Adipocyte (in vitro differentiated cells): ENCODE results near the gene TK2.

Experiments
- DNase-seq: peaks from one replicate; pipeline ENCODE4 v3.0.0-alpha.2; 2015; ENCODE audit warnings: low read depth
- H3K27me3 ChIP-seq: replicated peaks from 2 replicates; pipeline ENCODE4 v1.7.0; 2013; ENCODE audit warnings: mild to moderate bottlenecking, low read length, moderate library complexity; ENCODE audit not compliant: control insufficient read depth, insufficient read depth
- H3K36me3 ChIP-seq: 2 replicates; pipeline ENCODE4 v1.7.0; 2013; ENCODE audit warnings: low read length, mild to moderate bottlenecking, moderate library complexity; ENCODE audit not compliant: control insufficient read depth, insufficient read depth, severe bottlenecking
- H3K4me1 ChIP-seq: 2 replicates; pipeline ENCODE4 v1.7.0; 2013; ENCODE audit warnings: mild to moderate bottlenecking, low read length, moderate library complexity; ENCODE audit not compliant: control insufficient read depth, insufficient read depth
- H3K4me3 ChIP-seq: 2 replicates; pipeline ENCODE4 v1.7.0; 2013; ENCODE audit warnings: mild to moderate bottlenecking, low read length, moderate library complexity
- H3K9ac ChIP-seq: 2 replicates; pipeline ENCODE4 v1.7.0; 2013; ENCODE audit warnings: mild to moderate bottlenecking, low read length, moderate library complexity
- H3K9me3 ChIP-seq: 2 replicates; pipeline ENCODE4 v1.7.0; 2013; ENCODE audit warnings: mild to moderate bottlenecking, low read length, moderate library complexity; ENCODE audit not compliant: control insufficient read depth

Gene TK2

DNA sequence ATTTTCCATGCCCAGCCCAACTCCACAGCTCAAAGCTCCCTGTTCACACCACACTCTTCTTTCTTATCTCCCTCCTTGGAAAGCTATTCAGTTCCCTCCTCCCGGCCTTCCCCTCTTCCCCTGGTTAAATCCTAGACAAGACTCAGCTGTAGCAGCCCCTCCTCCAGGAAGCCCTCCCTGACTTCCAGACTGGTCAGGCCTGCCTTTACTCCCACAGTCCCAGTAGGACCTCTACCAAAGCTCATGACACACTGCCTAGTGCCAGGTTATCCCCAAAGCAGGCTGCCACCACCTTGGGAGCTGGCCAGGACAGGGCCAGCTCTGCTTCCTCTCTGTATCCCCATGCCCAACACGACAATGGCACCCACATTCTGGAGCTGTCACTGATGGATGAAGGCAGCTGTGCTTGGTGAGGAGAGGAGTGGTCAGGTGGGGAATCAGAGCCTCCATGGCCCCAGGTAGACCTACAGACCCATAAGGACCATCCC is 72.8 kb downstream of the TK2 start:
- DNase-seq, result no peak
- Histone ChIP-seq H3K9ac (no peak overlapping the region), H3K4me1 (peaks cover 5% of the 10 kb centered on the region), H3K9me3 (no peaks in the 10 kb centered on the region), H3K4me3 (no peak overlapping the region), H3K27me3 (peaks cover 10% of the 10 kb centered on the region), H3K36me3 (no peaks in the 10 kb centered on the region)

DNA sequence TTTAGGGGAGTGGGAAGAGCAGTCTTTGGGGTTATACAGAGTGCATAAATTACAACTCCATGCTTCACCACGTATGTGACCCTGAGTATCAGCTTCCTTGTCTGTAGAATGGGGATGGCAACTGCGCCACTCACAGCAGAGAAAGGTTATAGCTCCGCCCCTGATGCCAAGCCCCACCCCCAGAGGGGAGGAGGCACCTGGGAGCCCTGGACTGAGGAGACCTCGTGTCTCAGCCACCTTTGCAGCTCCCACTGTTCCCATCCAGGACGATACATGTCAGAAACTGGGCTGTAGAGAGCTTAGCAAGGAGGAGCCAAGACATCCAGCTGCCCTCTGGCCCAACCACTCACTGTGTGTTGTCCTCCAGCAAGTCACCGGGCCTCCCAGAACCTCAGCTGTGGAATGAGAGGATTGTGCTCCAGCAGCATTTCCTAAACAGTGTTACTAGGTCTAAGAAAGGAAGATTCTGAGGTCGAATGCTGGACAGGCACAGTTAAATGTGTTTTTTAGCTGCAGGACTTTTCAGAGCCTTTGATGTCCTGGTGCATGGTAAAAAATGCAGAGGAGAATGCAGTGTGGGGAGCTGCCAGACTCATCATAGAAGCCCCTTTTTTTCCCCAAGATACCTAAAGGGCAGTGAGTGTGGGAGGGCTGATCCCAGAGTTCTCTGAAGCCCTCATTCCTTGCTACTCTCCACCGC is 73.4 kb downstream of the TK2 start:
- peaks cover 10% of the 10 kb centered on the region for H3K27me3 ChIP-seq
- DNase-seq, result no peak
- H3K4me1 ChIP-seq, result peaks cover 5% of the 10 kb centered on the region
- H3K36me3 ChIP-seq, result no peaks in the 10 kb centered on the region
- H3K4me3 ChIP-seq, result no peak overlapping the region
- H3K9ac ChIP-seq, result no peak overlapping the region
- H3K9me3 ChIP-seq, result no peaks in the 10 kb centered on the region

DNA sequence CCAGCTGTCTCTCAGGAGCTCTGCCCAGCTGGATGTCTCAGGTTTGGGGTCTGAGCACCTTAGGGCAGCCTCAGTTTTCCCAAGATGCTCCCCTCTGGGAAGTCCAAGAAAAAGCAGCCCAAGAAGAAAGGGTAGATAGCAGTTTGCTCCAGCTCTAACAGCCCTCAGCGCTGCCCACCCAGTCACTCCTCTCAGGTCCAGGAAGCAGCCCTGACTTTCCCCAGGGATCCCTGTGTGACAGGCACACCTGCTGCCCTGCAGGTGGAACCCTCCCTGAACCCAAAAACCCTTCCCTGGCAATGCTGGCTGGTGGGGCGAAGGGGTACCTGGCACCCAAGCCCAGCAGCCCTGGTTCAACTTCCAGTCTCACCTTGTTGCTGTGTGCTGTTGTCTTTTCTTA is 74.7 kb downstream of the TK2 start:
- Histone ChIP-seq H3K4me3 (no peak overlapping the region), H3K9ac (no peak overlapping the region), H3K4me1 (peaks cover 5% of the 10 kb centered on the region), H3K27me3 (peaks cover 10% of the 10 kb centered on the region), H3K9me3 (no peaks in the 10 kb centered on the region), H3K36me3 (no peaks in the 10 kb centered on the region)
- no peak for DNase-seq

DNA sequence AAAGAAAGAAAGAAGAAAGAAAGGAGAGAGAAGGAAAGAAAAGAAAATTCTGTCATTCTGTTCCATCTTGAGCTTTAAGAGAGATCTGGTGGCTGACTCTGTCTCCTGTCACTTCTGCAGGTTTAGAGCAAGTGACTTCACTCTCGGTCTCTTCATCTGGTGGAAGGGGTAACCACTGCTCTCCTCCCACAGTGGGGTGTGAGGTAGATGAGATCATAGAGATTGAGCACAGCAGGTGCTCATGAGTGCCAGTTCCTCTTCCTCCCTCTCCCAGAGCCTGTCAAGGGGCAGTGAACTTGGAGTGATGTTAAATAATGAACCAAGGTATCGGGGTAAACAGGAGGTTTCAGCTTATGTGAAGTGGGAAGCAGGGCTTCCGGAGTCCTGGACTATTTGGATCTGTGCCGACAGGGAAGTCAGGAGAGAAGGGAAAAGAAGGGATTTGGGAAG is 75.1 kb downstream of the TK2 start:
- Histone ChIP-seq H3K4me3 (no peak overlapping the region), H3K9ac (no peak overlapping the region), H3K9me3 (no peaks in the 10 kb centered on the region), H3K36me3 (no peaks in the 10 kb centered on the region), H3K27me3 (peaks cover 10% of the 10 kb centered on the region), H3K4me1 (peaks cover 5% of the 10 kb centered on the region)
- no peak for DNase-seq

GRCh38 chr16:66473654-66474519 is 76.0 kb downstream of the TK2 start:
- DNase-seq, result no peak
- Histone ChIP-seq H3K4me1 (peaks cover 5% of the 10 kb centered on the region), H3K36me3 (no peaks in the 10 kb centered on the region), H3K9me3 (no peaks in the 10 kb centered on the region), H3K9ac (no peak overlapping the region), H3K27me3 (peaks cover 10% of the 10 kb centered on the region), H3K4me3 (no peak overlapping the region)

DNA sequence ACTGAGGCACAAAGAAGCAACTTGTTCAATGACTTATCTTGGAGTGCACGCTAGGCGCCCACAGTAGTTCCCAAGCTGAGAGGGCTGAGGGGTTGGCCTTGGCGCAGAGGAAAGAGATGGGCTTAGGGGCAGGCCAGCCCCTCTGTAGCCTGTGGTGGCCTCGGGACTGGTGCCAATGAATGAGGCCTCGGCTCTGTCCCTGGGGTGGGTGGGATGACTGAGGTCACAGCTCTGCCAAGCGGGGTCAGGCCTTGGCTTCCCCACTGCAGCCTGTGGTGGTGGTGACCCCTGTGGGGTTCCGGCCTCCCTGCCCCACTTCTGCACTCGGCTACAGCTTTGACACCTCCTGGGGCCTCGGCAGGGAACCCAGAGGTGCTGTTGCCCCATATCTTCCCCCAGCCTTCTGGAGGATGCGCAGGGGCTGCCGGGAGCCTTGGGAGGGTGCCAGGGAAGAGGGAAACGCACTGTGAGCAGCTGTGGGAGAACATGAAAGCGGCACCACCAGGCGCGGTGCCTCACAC is 76.8 kb downstream of the TK2 start:
- no peak overlapping the region for H3K9ac ChIP-seq
- H3K36me3 ChIP-seq, result no peaks in the 10 kb centered on the region
- no peaks in the 10 kb centered on the region for H3K9me3 ChIP-seq
- H3K4me1 ChIP-seq, result peaks cover 5% of the 10 kb centered on the region
- DNase-seq, result no peak
- H3K4me3 ChIP-seq, result no peak overlapping the region
- peaks cover 10% of the 10 kb centered on the region for H3K27me3 ChIP-seq

GRCh38 chr16:66471716-66472393 is 78.1 kb downstream of the TK2 start:
- Histone ChIP-seq H3K36me3 (no peaks in the 10 kb centered on the region), H3K4me1 (peaks cover 5% of the 10 kb centered on the region), H3K9me3 (no peaks in the 10 kb centered on the region), H3K27me3 (peaks cover 6% of the 10 kb centered on the region), H3K9ac (no peak overlapping the region), H3K4me3 (no peak overlapping the region)
- no peak for DNase-seq

DNA sequence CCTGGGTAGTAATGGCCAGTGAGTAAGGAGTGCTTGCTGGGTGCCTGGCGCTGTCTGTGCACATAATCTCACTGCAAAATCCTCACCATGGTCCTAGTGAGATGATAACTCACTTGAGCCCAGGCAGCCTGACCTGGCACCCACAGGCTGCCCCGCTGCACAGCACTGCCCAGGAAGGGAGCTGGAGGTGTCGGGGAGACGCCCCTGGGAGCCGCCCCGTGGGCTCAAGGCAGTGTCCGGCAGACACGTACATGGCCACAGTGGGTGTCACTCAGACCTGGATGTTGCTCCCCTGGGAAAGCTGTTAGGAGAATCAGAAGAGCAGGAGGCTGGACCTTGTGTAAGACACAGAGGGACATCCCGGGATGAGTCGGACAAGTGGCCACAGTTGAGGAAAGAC is 78.7 kb downstream of the TK2 start:
- Histone ChIP-seq H3K9ac (no peak overlapping the region), H3K36me3 (no peaks in the 10 kb centered on the region), H3K9me3 (no peaks in the 10 kb centered on the region), H3K27me3 (peaks cover 6% of the 10 kb centered on the region), H3K4me3 (no peak overlapping the region), H3K4me1 (peaks cover under 1% of the 10 kb centered on the region)
- DNase-seq, result no peak

GRCh38 chr16:66470556-66470955 is 79.4 kb downstream of the TK2 start:
- Histone ChIP-seq H3K36me3 (no peaks in the 10 kb centered on the region), H3K9me3 (no peaks in the 10 kb centered on the region), H3K4me3 (no peak overlapping the region), H3K4me1 (no peaks in the 10 kb centered on the region), H3K27me3 (peaks cover 6% of the 10 kb centered on the region), H3K9ac (no peak overlapping the region)
- no peak for DNase-seq

- DNase-seq, result no peak
- H3K27me3 ChIP-seq, result peaks cover 4% of the 10 kb centered on the region
- no peaks in the 10 kb centered on the region for H3K4me1 ChIP-seq
- H3K9me3 ChIP-seq, result no peaks in the 10 kb centered on the region
- H3K36me3 ChIP-seq, result no peaks in the 10 kb centered on the region
- no peak overlapping the region for H3K4me3 ChIP-seq
- no peak overlapping the region for H3K9ac ChIP-seq
These were observed 79.9 kb downstream of the TK2 start for GRCh38 chr16:66469947-66470546.
